ENCODE results near the gene ZNF774.
"Not testable (repeated sequence)": the region's sequence is repeated elsewhere in the genome, so short reads cannot be mapped to it uniquely, and the experiment has no call there.

Gene ZNF774

GRCh38 chr15:90407336-90407735 is 55.3 kb downstream of the ZNF774 start:
- H3K36me3 ChIP-seq (ENCODE audit: control insufficient read depth, insufficient read depth, low read length): no peaks in the 10 kb centered on the region
- no peak overlapping the region for H3K9ac ChIP-seq
- no peak for TF ChIP-seq CTCF (IDR thresholded peaks at IDR 0.05)
- H3K4me3 ChIP-seq (ENCODE audit: low read depth, low read length): no peak overlapping the region
- H3K27me3 ChIP-seq (ENCODE audit: control insufficient read depth, insufficient read depth, low read length): no peaks in the 10 kb centered on the region
- H2AFZ ChIP-seq: no peak overlapping the region
- H3K79me2 ChIP-seq: peaks cover 35% of the 10 kb centered on the region
- no peaks in the 10 kb centered on the region for H3K9me3 ChIP-seq (ENCODE audit: control insufficient read depth, low read length)
- no peak overlapping the region for H3K27ac ChIP-seq
- no peak overlapping the region for H3K4me2 ChIP-seq (ENCODE audit: low read length)
- peaks cover under 1% of the 10 kb centered on the region for H3K4me1 ChIP-seq

- no peaks in the 10 kb centered on the region for H3K36me3 ChIP-seq (ENCODE audit: control insufficient read depth, insufficient read depth, low read length)
- H3K9me3 ChIP-seq (ENCODE audit: control insufficient read depth, low read length): no peaks in the 10 kb centered on the region
- H3K79me2 ChIP-seq: peaks cover 35% of the 10 kb centered on the region
- H3K27me3 ChIP-seq (ENCODE audit: control insufficient read depth, insufficient read depth, low read length): no peaks in the 10 kb centered on the region
- H3K4me1 ChIP-seq: peaks cover 2% of the 10 kb centered on the region
- no peak overlapping the region for H3K9ac ChIP-seq
- H3K4me2 ChIP-seq (ENCODE audit: low read length): no peak overlapping the region
- no peak overlapping the region for H3K4me3 ChIP-seq (ENCODE audit: low read depth, low read length)
- H2AFZ ChIP-seq: no peak overlapping the region
- H3K27ac ChIP-seq: no peak overlapping the region
- TF ChIP-seq CTCF (IDR thresholded peaks at IDR 0.05): no peak
Observed at GRCh38 chr15:90407871-90408317, 55.8 kb downstream of the ZNF774 start.

DNA sequence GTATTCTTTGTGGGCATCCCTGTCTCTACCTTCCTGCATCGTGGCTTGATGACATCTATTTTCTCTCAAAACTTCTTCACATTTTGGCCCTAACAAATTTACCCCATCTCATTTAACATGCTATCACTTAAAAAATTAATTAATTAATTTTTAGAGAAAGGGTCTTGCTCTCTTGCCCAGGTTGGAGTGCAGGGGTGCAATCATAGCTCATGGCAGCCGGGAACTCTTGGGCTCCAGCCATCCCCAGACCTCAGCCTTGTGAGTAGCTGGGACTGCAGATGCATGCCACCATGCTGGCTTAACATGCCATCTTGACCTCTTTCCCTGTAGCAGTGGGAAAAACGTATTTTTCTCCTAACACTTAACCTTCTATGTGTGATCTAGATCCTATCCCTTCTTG is 56.6 kb downstream of the ZNF774 start:
- no peak overlapping the region for H3K9ac ChIP-seq
- H3K79me2 ChIP-seq: peaks cover 35% of the 10 kb centered on the region
- TF ChIP-seq CTCF (IDR thresholded peaks at IDR 0.05): no peak
- no peaks in the 10 kb centered on the region for H3K36me3 ChIP-seq (ENCODE audit: control insufficient read depth, insufficient read depth, low read length)
- H3K9me3 ChIP-seq (ENCODE audit: control insufficient read depth, low read length): no peaks in the 10 kb centered on the region
- peaks cover 3% of the 10 kb centered on the region for H3K4me1 ChIP-seq
- no peak overlapping the region for H3K4me2 ChIP-seq (ENCODE audit: low read length)
- H3K27ac ChIP-seq: no peak overlapping the region
- H3K27me3 ChIP-seq (ENCODE audit: control insufficient read depth, insufficient read depth, low read length): no peaks in the 10 kb centered on the region
- no peak overlapping the region for H3K4me3 ChIP-seq (ENCODE audit: low read depth, low read length)
- no peak overlapping the region for H2AFZ ChIP-seq

- H3K79me2 ChIP-seq: peaks cover 29% of the 10 kb centered on the region
- H3K4me2 ChIP-seq (ENCODE audit: low read length); H3K9me3 ChIP-seq (ENCODE audit: control insufficient read depth, low read length); H2AFZ ChIP-seq; H3K36me3 ChIP-seq (ENCODE audit: control insufficient read depth, insufficient read depth, low read length); H3K9ac ChIP-seq; H3K27ac ChIP-seq; H3K27me3 ChIP-seq (ENCODE audit: control insufficient read depth, insufficient read depth, low read length); H3K4me1 ChIP-seq; H3K4me3 ChIP-seq (ENCODE audit: low read depth, low read length): not testable (repeated sequence)
Observed at GRCh38 chr15:90409587-90409986, 57.5 kb downstream of the ZNF774 start.

DNA sequence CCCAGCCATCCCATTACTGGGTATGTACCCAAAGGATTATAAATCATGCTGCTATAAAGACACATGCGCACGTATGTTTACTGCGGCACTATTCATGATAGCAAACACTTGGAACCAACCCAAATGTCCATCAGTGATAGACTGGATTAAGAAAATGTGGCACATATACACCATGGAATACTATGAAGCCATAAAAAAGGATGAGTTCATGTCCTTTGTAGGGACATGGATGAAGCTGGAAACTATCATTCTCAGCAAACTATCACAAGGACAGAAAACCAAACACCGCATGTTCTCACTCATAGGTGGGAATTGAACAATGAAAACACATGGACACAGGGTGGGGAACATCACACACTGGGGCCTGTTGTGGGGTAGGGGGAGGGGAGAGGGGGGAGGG is 58.2 kb downstream of the ZNF774 start:
- not testable (repeated sequence) for H3K9ac ChIP-seq; H3K4me1 ChIP-seq; H3K36me3 ChIP-seq (ENCODE audit: control insufficient read depth, insufficient read depth, low read length)

GRCh38 chr15:90411176-90411575 is 59.1 kb downstream of the ZNF774 start:
- no peak overlapping the region for H3K4me2 ChIP-seq (ENCODE audit: low read length)
- H3K36me3 ChIP-seq (ENCODE audit: control insufficient read depth, insufficient read depth, low read length): no peaks in the 10 kb centered on the region
- H3K4me3 ChIP-seq (ENCODE audit: low read depth, low read length): no peak overlapping the region
- H3K9me3 ChIP-seq (ENCODE audit: control insufficient read depth, low read length): no peaks in the 10 kb centered on the region
- TF ChIP-seq CTCF (IDR thresholded peaks at IDR 0.05): no peak
- H3K27me3 ChIP-seq (ENCODE audit: control insufficient read depth, insufficient read depth, low read length): no peaks in the 10 kb centered on the region
- H3K27ac ChIP-seq: no peak overlapping the region
- no peak overlapping the region for H2AFZ ChIP-seq
- H3K9ac ChIP-seq: no peak overlapping the region
- H3K79me2 ChIP-seq: peaks cover 18% of the 10 kb centered on the region
- H3K4me1 ChIP-seq: peaks cover 3% of the 10 kb centered on the region

More for the DNA sequence above, 58.2 kb downstream of the ZNF774 start:
- not testable (repeated sequence) for H3K4me3 ChIP-seq (ENCODE audit: low read depth, low read length); H3K9me3 ChIP-seq (ENCODE audit: control insufficient read depth, low read length); H3K4me2 ChIP-seq (ENCODE audit: low read length); H3K27ac ChIP-seq; H3K27me3 ChIP-seq (ENCODE audit: control insufficient read depth, insufficient read depth, low read length); H2AFZ ChIP-seq
- H3K79me2 ChIP-seq: peaks cover 26% of the 10 kb centered on the region

Measured in parathyroid adenoma (tissue), 2 donors.